ENCODE results near the gene CFP.

GRCh38 chrX:47593522-47593921 lies 36.2 kb downstream of the CFP start:
- TF ChIP-seq CTCF (conservative IDR thresholded peaks at IDR 0.05) (no peak), ZFX (IDR thresholded peaks at IDR 0.05) (no peak)

Measured in C4-2B (cell line).